ENCODE measurements around the gene POLH. TPM values are rescaled to one million over a fixed set of nuclear protein-coding genes. Genes with fewer than 3 reads are reported as not detected.

Gene POLH
- total RNA-seq, 6 donors from 2014 or later, result 9.1 to 27.5 (median 19.8) TPM

DNA sequence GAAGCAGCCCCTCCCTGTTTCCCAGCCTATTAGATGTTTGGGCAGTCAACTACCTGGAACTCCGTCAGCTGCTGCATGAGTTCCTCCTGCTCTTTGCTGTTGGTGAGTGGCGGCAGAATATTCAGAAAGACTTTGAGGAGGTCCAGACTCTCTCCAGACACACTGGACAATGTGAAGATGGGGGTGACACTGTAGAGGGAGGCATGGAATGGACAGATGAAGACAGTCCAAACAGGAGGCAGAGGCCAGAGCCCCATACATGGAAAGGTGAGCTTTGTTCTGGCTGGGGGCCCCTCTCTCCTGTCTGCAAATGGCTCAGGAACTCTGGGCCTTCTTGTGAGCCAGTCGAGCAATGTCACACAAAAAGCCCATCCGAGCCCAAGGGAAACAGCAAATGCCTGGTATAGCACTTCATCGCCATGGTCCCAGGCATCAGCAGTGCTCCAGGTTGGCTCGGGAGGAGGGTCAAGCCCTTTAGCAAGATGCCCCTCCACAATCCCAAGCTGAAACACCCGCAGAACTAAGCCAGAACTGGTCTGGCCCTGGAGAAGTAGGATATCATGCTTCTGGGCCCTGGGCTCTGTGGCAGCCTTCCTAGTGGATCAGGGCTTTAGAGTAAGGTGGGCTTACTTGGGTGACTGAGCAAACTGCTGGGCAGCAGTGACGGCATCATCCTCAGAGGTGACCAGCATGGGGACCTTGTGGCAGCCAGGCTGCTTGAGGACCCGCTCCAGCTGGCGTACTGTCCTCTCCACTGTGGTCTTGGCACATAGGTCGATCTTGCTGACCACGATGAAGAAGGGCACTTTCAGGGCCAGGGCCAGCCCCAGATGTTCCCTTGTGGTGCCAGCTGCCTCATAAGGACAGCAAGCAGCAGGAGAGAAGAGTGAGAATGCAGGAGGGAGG, 48.1 kb downstream of the POLH start:
- WGBS, 2 donors, result 91 to 94% methylated on average over 6 to 12 of the region's 12 CpGs
- H3K4me1 ChIP-seq, result peaks cover 18 to 29% (median 21%) of the 10 kb centered on the region in 4 donors
- H3K4me3 ChIP-seq, result no peak overlapping the region
- H3K9me3 ChIP-seq, result no peaks in the 10 kb centered on the region
- H3K27ac ChIP-seq, result no peak overlapping the region
- TF ChIP-seq POLR2A (IDR thresholded peaks at IDR 0.05), result no peak
- no peak for TF ChIP-seq EP300 (IDR thresholded peaks at IDR 0.05)
- TF ChIP-seq POLR2AphosphoS5 (IDR thresholded peaks at IDR 0.05), result no peak
- TF ChIP-seq, protein P1, sequence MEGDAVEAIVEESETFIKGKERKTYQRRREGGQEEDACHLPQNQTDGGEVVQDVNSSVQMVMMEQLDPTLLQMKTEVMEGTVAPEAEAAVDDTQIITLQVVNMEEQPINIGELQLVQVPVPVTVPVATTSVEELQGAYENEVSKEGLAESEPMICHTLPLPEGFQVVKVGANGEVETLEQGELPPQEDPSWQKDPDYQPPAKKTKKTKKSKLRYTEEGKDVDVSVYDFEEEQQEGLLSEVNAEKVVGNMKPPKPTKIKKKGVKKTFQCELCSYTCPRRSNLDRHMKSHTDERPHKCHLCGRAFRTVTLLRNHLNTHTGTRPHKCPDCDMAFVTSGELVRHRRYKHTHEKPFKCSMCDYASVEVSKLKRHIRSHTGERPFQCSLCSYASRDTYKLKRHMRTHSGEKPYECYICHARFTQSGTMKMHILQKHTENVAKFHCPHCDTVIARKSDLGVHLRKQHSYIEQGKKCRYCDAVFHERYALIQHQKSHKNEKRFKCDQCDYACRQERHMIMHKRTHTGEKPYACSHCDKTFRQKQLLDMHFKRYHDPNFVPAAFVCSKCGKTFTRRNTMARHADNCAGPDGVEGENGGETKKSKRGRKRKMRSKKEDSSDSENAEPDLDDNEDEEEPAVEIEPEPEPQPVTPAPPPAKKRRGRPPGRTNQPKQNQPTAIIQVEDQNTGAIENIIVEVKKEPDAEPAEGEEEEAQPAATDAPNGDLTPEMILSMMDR (IDR thresholded peaks at IDR 0.05), result no peak
- DNase-seq (no peak), ATAC-seq (ENCODE audit: low FRiP score in 2 of 2) (no peak)
- H3K36me3 ChIP-seq, result peaks cover 27 to 70% (median 60%) of the 10 kb centered on the region in 4 donors
- no peaks in the 10 kb centered on the region for H3K27me3 ChIP-seq

DNA sequence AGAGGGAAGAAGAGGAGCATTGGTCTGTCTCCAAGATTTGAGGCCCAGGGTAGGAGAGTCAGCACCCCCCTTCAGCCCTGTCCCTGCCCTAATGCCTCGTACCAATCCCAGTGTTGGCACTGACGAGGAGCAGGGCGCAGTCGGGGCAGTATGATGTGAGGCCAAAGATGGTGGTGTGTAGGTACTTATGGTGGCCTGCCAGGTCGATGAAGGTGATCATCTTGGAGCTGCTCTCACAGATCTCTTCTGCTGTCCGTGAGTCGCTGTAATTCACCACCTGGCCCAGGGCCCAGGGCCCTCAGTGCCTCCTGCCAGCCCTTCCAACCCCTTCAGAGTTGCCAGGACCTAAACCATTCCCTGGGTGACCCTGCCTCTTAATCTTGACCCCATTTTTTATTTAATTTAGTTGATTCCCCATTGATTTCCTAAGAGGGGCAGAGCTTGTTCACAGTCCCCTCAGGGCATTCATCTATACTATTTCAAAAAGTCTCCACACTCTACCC, 48.9 kb downstream of the POLH start:
- Histone ChIP-seq H3K4me3 (no peak overlapping the region), H3K4me1 (peaks cover 18 to 29% (median 21%) of the 10 kb centered on the region in 4 donors), H3K36me3 (peaks cover 27 to 64% (median 59%) of the 10 kb centered on the region in 4 donors), H3K27ac (no peak overlapping the region), H3K27me3 (no peaks in the 10 kb centered on the region), H3K9me3 (no peaks in the 10 kb centered on the region)
- DNase-seq (no peak), ATAC-seq (ENCODE audit: low FRiP score in 2 of 2) (no peak)
- TF ChIP-seq, protein P1 (IDR thresholded peaks at IDR 0.05), result no peak
- TF ChIP-seq EP300 (IDR thresholded peaks at IDR 0.05), result no peak
- no peak for TF ChIP-seq POLR2A (IDR thresholded peaks at IDR 0.05)
- no peak for TF ChIP-seq POLR2AphosphoS5 (IDR thresholded peaks at IDR 0.05)
- 91 to 94% methylated on average over 7 of the region's 7 CpGs for WGBS, 2 donors

DNA sequence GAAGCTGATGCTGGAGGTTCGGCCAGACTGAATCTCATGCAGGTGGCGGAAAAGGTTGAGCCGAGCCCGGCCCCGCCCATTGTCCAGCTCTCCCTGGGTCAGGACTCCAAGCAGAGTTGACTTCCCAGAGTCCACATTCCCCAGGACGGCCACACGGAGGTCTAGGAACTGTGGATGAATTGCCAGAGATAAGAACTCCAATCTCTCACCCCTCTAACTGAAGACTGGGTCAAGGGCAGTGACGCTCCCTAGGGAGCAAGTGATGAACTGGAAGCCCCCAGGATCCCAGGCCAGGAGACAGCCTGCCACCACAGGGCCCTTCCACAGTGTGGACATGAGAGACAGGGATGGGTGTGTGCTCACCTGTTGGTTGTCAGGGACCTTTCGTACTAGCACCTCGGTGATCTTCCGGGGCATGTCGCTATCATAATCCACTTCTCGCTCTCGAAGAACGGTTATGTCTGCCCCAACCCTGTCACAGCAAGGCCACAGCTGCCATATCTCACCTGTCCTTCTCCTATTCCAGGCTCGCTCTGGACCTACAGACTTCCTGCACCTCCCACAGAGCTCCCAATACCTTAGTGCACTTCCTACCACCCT, 49.5 kb downstream of the POLH start:
- TF ChIP-seq POLR2AphosphoS5 (IDR thresholded peaks at IDR 0.05), result no peak
- no peak for TF ChIP-seq EP300 (IDR thresholded peaks at IDR 0.05)
- TF ChIP-seq, protein P1 (IDR thresholded peaks at IDR 0.05), result no peak
- DNase-seq (no peak), ATAC-seq (ENCODE audit: low FRiP score in 2 of 2) (no peak)
- peaks cover 27 to 58% (median 56%) of the 10 kb centered on the region in 4 donors for H3K36me3 ChIP-seq
- 96% methylated on average over 14 to 16 of the region's 16 CpGs for WGBS, 2 donors
- no peak overlapping the region for H3K27ac ChIP-seq
- no peaks in the 10 kb centered on the region for H3K9me3 ChIP-seq
- H3K27me3 ChIP-seq, result no peaks in the 10 kb centered on the region
- H3K4me1 ChIP-seq, result peaks cover 22 to 34% (median 26%) of the 10 kb centered on the region in 4 donors
- no peak overlapping the region for H3K4me3 ChIP-seq

DNA sequence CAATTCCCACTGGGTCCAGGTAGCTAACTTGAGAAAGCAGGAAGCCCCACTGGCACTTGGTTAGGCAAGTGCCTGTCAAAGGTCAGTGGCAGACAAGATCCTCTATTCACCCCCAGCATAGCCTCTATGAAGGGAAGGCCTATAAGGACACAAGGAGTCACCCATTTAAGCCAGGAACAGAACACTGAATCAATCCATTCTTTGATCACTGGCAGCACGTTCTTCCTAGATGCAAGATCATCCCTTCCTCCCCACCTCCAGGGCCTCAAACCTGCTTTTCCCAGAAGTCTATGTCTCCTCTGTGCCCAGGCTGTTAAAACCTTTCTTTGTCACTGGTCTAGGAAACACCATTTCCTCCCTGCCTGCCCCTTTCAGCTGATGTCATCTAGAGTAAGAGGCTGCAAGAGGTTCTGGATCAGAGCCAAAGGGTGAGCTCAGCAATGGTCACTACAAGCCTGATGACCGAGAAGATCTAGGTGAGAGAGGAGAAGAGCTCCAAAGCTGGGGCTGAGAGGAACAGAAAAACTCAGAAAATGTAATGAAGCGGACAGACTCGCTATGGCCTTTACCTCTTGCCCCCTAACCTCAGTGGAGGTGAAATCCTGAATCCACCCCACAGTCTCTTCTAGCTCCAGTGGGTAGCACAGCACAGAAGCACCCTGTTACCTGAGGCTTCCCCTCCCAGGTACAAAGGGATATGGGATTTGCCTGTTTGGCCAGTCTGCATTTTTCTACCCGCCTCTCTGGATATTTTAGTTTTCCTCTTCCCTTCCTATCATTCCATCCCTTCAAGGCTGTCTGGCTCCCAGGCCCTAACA, 51.2 kb downstream of the POLH start:
- peak in 1 of 4 donors; percentile 47 for TF ChIP-seq EP300 (IDR thresholded peaks at IDR 0.05)
- no peak for TF ChIP-seq POLR2A (IDR thresholded peaks at IDR 0.05)
- peak; percentile 41 to 64 for TF ChIP-seq POLR2AphosphoS5 (IDR thresholded peaks at IDR 0.05)
- TF ChIP-seq, protein P1 (IDR thresholded peaks at IDR 0.05), result no peak
- H3K27ac ChIP-seq, result peak overlapping the region; percentile 94 to 97 (median 95)
- H3K4me1 ChIP-seq, result peaks cover 23 to 35% (median 29%) of the 10 kb centered on the region in 4 donors
- H3K36me3 ChIP-seq, result peaks cover 20 to 41% (median 38%) of the 10 kb centered on the region in 4 donors
- no peaks in the 10 kb centered on the region for H3K9me3 ChIP-seq
- H3K4me3 ChIP-seq, result peak overlapping the region in 1 of 4 donors; percentile 81
- WGBS, 2 donors, result 49 to 56% methylated on average over 5 of the region's 5 CpGs
- DNase-seq (peak in 1 of 2 donors; percentile 92), ATAC-seq (ENCODE audit: low FRiP score in 2 of 2) (peak in 1 of 2 donors; percentile 28)
- no peaks in the 10 kb centered on the region for H3K27me3 ChIP-seq
